SK-N-SH treated with all-trans-retinoic acid at 6 μM for 48 hours (cell line): ENCODE results near the gene REV3L.

Experiments
- ARNTL ChIP-seq: fragments of 450-650 bp; formaldehyde crosslinking; IDR thresholded peaks from 2 replicates; pipeline ENCODE4 v1.5.0; 2020; ENCODE audit warnings: low read depth, mild to moderate bottlenecking, moderate library complexity, borderline replicate concordance
- CSDC2 ChIP-seq: fragments of 250-450 bp; sonication (Bioruptor Pico); IDR thresholded peaks from 2 replicates; pipeline ENCODE4 v1.5.0; 2020; ENCODE audit warnings: mild to moderate bottlenecking, moderate library complexity
- PATZ1 ChIP-seq: fragments of 250-450 bp; sonication (Bioruptor Pico); IDR thresholded peaks from 2 replicates; pipeline ENCODE4 v1.8.0; 2020; ENCODE audit warnings: mild to moderate bottlenecking, moderate library complexity, borderline replicate concordance
- ZFP3 ChIP-seq: fragments of 250-450 bp; sonication (Bioruptor Pico); IDR thresholded peaks from 2 replicates; pipeline ENCODE4 v1.5.0; 2020; ENCODE audit warnings: mild to moderate bottlenecking, moderate library complexity

- TF ChIP-seq PATZ1 (no peak), ARNTL (CRISPR knock-in tag) (no peak), ZFP3 (CRISPR knock-in tag) (no peak), CSDC2 (CRISPR knock-in tag) (no peak)
These were observed 101.9 kb downstream of the REV3L start for GRCh38 chr6:111381123-111381522.
